ENCODE data around the gene DHX9. TPM values are rescaled to one million over a fixed set of nuclear protein-coding genes. Genes with fewer than 3 reads are reported as not detected.

The DHX9 gene
- total RNA-seq, 2 experiments from 2014 or later, result 213 to 228 TPM

- intact Hi-C loops (cut with micrococcal nuclease), result no loop called here
- Mint-ChIP-seq H3K27ac (no peak overlapping the region), H3K4me3 (no peak overlapping the region), H3K9me3 (peaks cover 7% of the 10 kb centered on the region), H3K4me1 (ENCODE audit: low read depth) (no peaks in the 10 kb centered on the region), H3K27me3 (peaks cover 9% of the 10 kb centered on the region), H3K36me3 (ENCODE audit: low read depth) (peaks cover 3% of the 10 kb centered on the region)
- TF ChIP-seq CTCF (IDR thresholded peaks at IDR 0.05), result no peak
- POLR2A ChIA-PET, result no interaction called here
- ATAC-seq (no peak), DNase-seq (no peak)
- CTCF ChIA-PET, result no interaction called here
Observed at GRCh38 chr1:182909578-182909977, 70.4 kb downstream of the DHX9 start.

DNA sequence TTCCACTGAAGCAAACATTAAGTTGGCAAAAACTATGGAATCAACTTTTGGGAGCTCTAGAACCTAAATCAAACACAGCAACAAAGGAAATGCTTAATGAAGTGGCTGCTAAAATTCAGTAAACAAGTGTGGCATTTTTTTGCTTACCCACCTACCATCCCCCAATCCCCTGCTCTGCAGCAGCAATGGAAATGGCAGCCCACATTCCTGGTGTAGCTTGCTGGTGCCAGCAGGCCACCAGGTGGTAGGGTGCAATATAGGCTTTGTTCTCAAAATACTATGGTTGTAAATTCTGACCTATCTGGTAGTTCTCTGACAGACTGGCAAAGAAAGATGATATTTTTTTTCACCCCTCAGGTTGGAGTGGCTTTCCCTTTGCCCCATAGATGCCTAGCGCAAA is 71.0 kb downstream of the DHX9 start:
- ChIA-PET CTCF (no interaction called here), POLR2A (no interaction called here)
- intact Hi-C loops (cut with micrococcal nuclease), result no loop called here
- Mint-ChIP-seq H3K4me1 (ENCODE audit: low read depth) (no peaks in the 10 kb centered on the region), H3K36me3 (ENCODE audit: low read depth) (peaks cover 3% of the 10 kb centered on the region), H3K4me3 (no peak overlapping the region), H3K9me3 (peaks cover 7% of the 10 kb centered on the region), H3K27me3 (peaks cover 9% of the 10 kb centered on the region), H3K27ac (no peak overlapping the region)
- TF ChIP-seq CTCF (IDR thresholded peaks at IDR 0.05), result no peak
- DNase-seq (no peak), ATAC-seq (no peak)

GRCh38 chr1:182913401-182913800 is 74.3 kb downstream of the DHX9 start:
- no peaks in the 10 kb centered on the region for H3K4me1 Mint-ChIP-seq (ENCODE audit: low read depth)
- peaks cover 3% of the 10 kb centered on the region for H3K36me3 Mint-ChIP-seq (ENCODE audit: low read depth)
- intact Hi-C loops (cut with micrococcal nuclease), result no loop called here
- DNase-seq (no peak), ATAC-seq (no peak)
- H3K27me3 Mint-ChIP-seq, result peaks cover 11% of the 10 kb centered on the region
- H3K27ac Mint-ChIP-seq, result no peak overlapping the region
- ChIA-PET POLR2A (no interaction called here), CTCF (no interaction called here)
- H3K4me3 Mint-ChIP-seq, result no peak overlapping the region
- no peak for TF ChIP-seq CTCF (IDR thresholded peaks at IDR 0.05)
- H3K9me3 Mint-ChIP-seq, result peaks cover 7% of the 10 kb centered on the region

DNA sequence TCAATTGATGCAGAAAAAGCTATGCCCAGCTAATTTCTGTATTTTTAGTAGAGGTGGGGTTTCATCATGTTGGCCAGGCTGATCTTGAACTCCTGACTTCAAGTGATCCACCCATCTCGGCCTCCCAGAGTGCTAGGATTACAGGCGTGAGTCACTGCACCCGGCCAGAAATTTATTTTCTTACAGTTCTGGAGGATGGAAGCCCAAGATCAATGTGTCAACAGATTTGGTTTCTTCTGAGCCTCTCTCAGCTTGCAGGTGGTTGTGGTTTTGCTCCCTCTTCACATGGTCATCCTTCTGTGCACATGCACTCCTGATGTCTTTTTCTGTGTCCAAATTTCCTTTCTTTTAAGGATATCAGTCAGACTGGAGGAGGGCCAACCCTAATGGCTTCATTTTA is 78.2 kb downstream of the DHX9 start:
- H3K9me3 Mint-ChIP-seq, result no peaks in the 10 kb centered on the region
- TF ChIP-seq CTCF (IDR thresholded peaks at IDR 0.05), result no peak
- H3K4me1 Mint-ChIP-seq (ENCODE audit: low read depth), result no peaks in the 10 kb centered on the region
- H3K4me3 Mint-ChIP-seq, result no peak overlapping the region
- no peak for DNase-seq
- peaks cover 3% of the 10 kb centered on the region for H3K36me3 Mint-ChIP-seq (ENCODE audit: low read depth)
- ChIA-PET CTCF (no interaction called here), POLR2A (no interaction called here)
- peaks cover 28% of the 10 kb centered on the region for H3K27me3 Mint-ChIP-seq
- ATAC-seq, result no peak
- intact Hi-C loops (cut with micrococcal nuclease), result no loop called here
- H3K27ac Mint-ChIP-seq, result no peak overlapping the region

DNA sequence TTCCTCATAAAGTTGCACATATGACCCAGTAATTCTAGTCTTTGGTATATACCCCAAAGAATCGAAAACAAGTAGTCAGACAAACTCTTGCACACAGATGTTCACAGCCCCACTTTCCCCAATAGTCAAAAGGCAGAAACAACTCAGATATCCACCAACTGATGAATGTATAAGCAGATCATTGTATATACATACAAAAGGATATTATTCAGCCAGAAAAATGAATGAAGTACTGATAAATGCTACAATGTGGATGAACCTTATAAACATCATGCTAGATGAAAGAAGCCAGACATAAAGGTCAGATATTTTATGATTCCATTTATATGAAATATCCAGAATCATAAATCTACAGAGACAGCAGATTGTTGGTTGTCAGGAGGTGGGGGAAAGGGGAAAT is 86.5 kb downstream of the DHX9 start:
- ATAC-seq (no peak), DNase-seq (no peak)
- CTCF ChIA-PET, result no interaction called here
- no peak for TF ChIP-seq CTCF (IDR thresholded peaks at IDR 0.05)
- H3K4me3 Mint-ChIP-seq, result no peak overlapping the region
- peaks cover 23% of the 10 kb centered on the region for H3K27me3 Mint-ChIP-seq
- H3K36me3 Mint-ChIP-seq (ENCODE audit: low read depth), result no peaks in the 10 kb centered on the region
- H3K4me1 Mint-ChIP-seq (ENCODE audit: low read depth), result no peaks in the 10 kb centered on the region
- no peak overlapping the region for H3K27ac Mint-ChIP-seq
- no peaks in the 10 kb centered on the region for H3K9me3 Mint-ChIP-seq
- POLR2A ChIA-PET, result no interaction called here
- intact Hi-C loops (cut with micrococcal nuclease), result no loop called here
